Neural progenitor cell (in vitro differentiated cells): ENCODE measurements around the gene PRKCH. TPM values are rescaled to one million over a fixed set of nuclear protein-coding genes. Genes with fewer than 3 reads are reported as not detected.
A peak's percentile ranks its signal among the peaks of the same experiment; 100 is the strongest.

Experiments used
- DNase-seq: peaks from one replicate; pipeline ENCODE4 v3.0.0-alpha.2; 2016; ENCODE audit warnings: low spot score
- H2AFZ ChIP-seq: fragments of 200-600 bp; sonication (generic); replicated peaks from 2 replicates; pipeline ENCODE4 v1.6.1; 2016; ENCODE audit warnings: antibody characterized with exemption
- H3F3A ChIP-seq: fragments of 200-600 bp; sonication (generic); 2 replicates; pipeline ENCODE4 v1.6.1; 2016; ENCODE audit warnings: antibody characterized with exemption, low read depth
- H3K27ac ChIP-seq: fragments of 200-600 bp; sonication (generic); 2 replicates; pipeline ENCODE4 v1.5.1; 2016; ENCODE audit warnings: mild to moderate bottlenecking
- H3K27me3 ChIP-seq: fragments of 200-600 bp; sonication (generic); 2 replicates; pipeline ENCODE4 v1.6.1; 2016; ENCODE audit warnings: mild to moderate bottlenecking, moderate library complexity
- H3K36me3 ChIP-seq: fragments of 200-600 bp; sonication (generic); 2 replicates; pipeline ENCODE4 v1.5.1; 2016
- H3K4me1 ChIP-seq: fragments of 200-600 bp; sonication (generic); 2 replicates; pipeline ENCODE4 v1.6.1; 2016; ENCODE audit warnings: mixed run types
- H3K4me2 ChIP-seq: fragments of 200-600 bp; sonication (generic); 2 replicates; pipeline ENCODE4 v1.6.1; 2016
- H3K4me3 ChIP-seq: fragments of 200-600 bp; sonication (generic); 2 replicates; pipeline ENCODE4 v1.5.1; 2016
- H3K79me2 ChIP-seq: fragments of 200-600 bp; sonication (generic); 2 replicates; pipeline ENCODE4 v1.6.1; 2016; ENCODE audit warnings: low read depth
- H3K9ac ChIP-seq: fragments of 200-600 bp; sonication (generic); 2 replicates; pipeline ENCODE4 v1.6.1; 2016
- H3K9me3 ChIP-seq: fragments of 200-600 bp; sonication (generic); 2 replicates; pipeline ENCODE4 v1.5.1; 2016; ENCODE audit warnings: low read depth
- H4K20me1 ChIP-seq: fragments of 200-600 bp; sonication (generic); 2 replicates; pipeline ENCODE4 v1.6.1; 2016; ENCODE audit warnings: low read depth
- H3K27ac Mint-ChIP-seq: 3 replicates; pipeline ENCODE4 v1.8.0; 2021; ENCODE audit warnings: mixed read lengths
- H3K27me3 Mint-ChIP-seq: 2 replicates; pipeline ENCODE4 v1.8.0; 2022; ENCODE audit warnings: low read depth, mild to moderate bottlenecking, inconsistent platforms, moderate library complexity, mixed read lengths; ENCODE audit not compliant: insufficient read depth
- H3K36me3 Mint-ChIP-seq: 3 replicates; pipeline ENCODE4 v1.8.0; 2021; ENCODE audit warnings: mixed read lengths
- H3K4me1 Mint-ChIP-seq: 3 replicates; pipeline ENCODE4 v1.8.0; 2021; ENCODE audit warnings: mixed read lengths
- H3K4me3 Mint-ChIP-seq: 3 replicates; pipeline ENCODE4 v1.8.0; 2021; ENCODE audit warnings: mild to moderate bottlenecking, moderate library complexity, mixed read lengths
- H3K9me3 Mint-ChIP-seq: 3 replicates; pipeline ENCODE4 v1.8.0; 2020; ENCODE audit warnings: mixed read lengths
- EZH2 ChIP-seq: fragments of 200-600 bp; sonication (generic); IDR thresholded peaks from 2 replicates; pipeline ENCODE4 v1.6.1; 2017; ENCODE audit warnings: antibody characterized with exemption, mild to moderate bottlenecking, moderate library complexity
- EZH2phosphoT487 ChIP-seq: fragments of 200-600 bp; sonication (generic); IDR thresholded peaks from 2 replicates; pipeline ENCODE4 v1.6.1; 2017; ENCODE audit warnings: antibody characterized with exemption
- total RNA-seq: library from RNA; depleted of rRNA; stranded (reverse); fragments of >200 nt; gene quantifications from 2 replicates; pipeline ENCODE4 v1.2.3, GENCODE V29; 2015; ENCODE audit warnings: low replicate concordance
- TF ChIP-seq, protein P1 (sequence below): fragments of 200-600 bp; sonication (generic); IDR thresholded peaks from 2 replicates; pipeline ENCODE4 v1.5.1; 2017; ENCODE audit warnings: antibody characterized with exemption, mild to moderate bottlenecking

PRKCH gene
- total RNA-seq, 1 donor from 2014 or later, result 1.3 TPM

DNA sequence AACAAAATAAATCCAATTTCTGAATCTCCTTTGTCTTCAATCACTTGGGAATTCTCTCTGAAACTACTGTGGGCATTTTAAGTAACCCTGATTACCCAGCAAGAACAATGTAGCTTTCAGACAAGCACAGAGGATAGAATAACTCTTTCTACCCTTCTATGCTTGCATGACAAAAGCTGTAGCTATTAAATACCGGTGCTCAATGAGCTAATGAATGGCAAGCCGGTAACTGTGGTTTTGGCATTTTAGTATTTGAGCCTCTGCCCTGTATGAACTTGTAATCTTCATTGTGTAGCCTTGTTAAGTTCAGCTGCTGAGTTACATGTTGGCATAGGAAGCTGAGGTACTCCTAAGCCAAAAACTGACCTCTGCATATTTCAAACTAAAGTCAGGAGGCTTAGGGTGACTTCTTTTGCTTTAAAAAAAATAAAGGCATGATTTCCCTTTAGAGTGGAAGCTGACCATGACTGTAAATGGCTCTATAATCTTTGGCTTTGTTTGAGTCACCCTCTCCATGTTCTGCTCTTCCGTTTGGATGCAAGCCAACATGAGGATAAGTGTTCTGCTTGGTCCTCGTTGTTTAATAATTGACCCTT is 202.9 kb downstream of the PRKCH start:
- no peaks in the 10 kb centered on the region for H3K79me2 ChIP-seq
- H3K27me3 ChIP-seq, result no peaks in the 10 kb centered on the region
- no peaks in the 10 kb centered on the region for H3F3A ChIP-seq
- H3K27ac ChIP-seq, result no peak overlapping the region
- H3K9me3 Mint-ChIP-seq, result no peaks in the 10 kb centered on the region
- no peak overlapping the region for H3K4me3 ChIP-seq
- no peaks in the 10 kb centered on the region for H3K36me3 Mint-ChIP-seq
- H3K27ac Mint-ChIP-seq, result no peak overlapping the region
- TF ChIP-seq, protein P1, sequence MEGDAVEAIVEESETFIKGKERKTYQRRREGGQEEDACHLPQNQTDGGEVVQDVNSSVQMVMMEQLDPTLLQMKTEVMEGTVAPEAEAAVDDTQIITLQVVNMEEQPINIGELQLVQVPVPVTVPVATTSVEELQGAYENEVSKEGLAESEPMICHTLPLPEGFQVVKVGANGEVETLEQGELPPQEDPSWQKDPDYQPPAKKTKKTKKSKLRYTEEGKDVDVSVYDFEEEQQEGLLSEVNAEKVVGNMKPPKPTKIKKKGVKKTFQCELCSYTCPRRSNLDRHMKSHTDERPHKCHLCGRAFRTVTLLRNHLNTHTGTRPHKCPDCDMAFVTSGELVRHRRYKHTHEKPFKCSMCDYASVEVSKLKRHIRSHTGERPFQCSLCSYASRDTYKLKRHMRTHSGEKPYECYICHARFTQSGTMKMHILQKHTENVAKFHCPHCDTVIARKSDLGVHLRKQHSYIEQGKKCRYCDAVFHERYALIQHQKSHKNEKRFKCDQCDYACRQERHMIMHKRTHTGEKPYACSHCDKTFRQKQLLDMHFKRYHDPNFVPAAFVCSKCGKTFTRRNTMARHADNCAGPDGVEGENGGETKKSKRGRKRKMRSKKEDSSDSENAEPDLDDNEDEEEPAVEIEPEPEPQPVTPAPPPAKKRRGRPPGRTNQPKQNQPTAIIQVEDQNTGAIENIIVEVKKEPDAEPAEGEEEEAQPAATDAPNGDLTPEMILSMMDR, result no peak
- TF ChIP-seq EZH2 (no peak), EZH2phosphoT487 (no peak)
- no peak overlapping the region for H3K9ac ChIP-seq
- no peak overlapping the region for H2AFZ ChIP-seq
- no peaks in the 10 kb centered on the region for H4K20me1 ChIP-seq
- peaks cover 8% of the 10 kb centered on the region for H3K27me3 Mint-ChIP-seq
- H3K9me3 ChIP-seq, result no peaks in the 10 kb centered on the region
- H3K36me3 ChIP-seq, result no peaks in the 10 kb centered on the region
- H3K4me1 ChIP-seq, result peaks cover 5% of the 10 kb centered on the region
- DNase-seq, result no peak
- peak overlapping the region; percentile 30 for H3K4me2 ChIP-seq
- peaks cover 32% of the 10 kb centered on the region for H3K4me1 Mint-ChIP-seq
- no peak overlapping the region for H3K4me3 Mint-ChIP-seq

DNA sequence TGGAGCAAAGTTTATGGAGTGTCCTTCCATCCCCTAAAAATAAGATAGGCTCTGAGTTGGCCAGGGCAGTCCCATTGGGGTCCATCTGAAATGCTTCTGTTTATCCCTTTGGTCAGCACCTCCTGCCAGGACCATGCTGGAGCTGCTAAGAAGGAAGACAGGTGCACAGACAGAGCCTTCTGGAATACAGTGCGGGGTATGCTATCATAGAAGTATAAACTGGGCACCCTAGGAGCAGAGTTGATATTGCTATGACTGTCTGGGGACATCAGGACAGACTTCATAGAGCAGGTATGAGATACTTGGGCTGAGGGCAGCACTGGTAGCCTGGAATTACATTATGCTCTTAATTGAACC is 203.5 kb downstream of the PRKCH start:
- no peaks in the 10 kb centered on the region for H3K36me3 ChIP-seq
- no peaks in the 10 kb centered on the region for H3K9me3 ChIP-seq
- no peak overlapping the region for H3K9ac ChIP-seq
- Mint-ChIP-seq H3K27me3 (peaks cover 8% of the 10 kb centered on the region), H3K27ac (no peak overlapping the region), H3K4me1 (peaks cover 32% of the 10 kb centered on the region), H3K9me3 (no peaks in the 10 kb centered on the region), H3K36me3 (no peaks in the 10 kb centered on the region), H3K4me3 (peak overlapping the region; percentile 63)
- H3K4me2 ChIP-seq, result no peak overlapping the region
- TF ChIP-seq, protein P1, result no peak
- TF ChIP-seq EZH2phosphoT487 (no peak), EZH2 (no peak)
- DNase-seq, result no peak
- H2AFZ ChIP-seq, result no peak overlapping the region
- no peaks in the 10 kb centered on the region for H3K27me3 ChIP-seq
- no peak overlapping the region for H3K27ac ChIP-seq
- no peaks in the 10 kb centered on the region for H3F3A ChIP-seq
- H3K4me3 ChIP-seq, result no peak overlapping the region
- H3K4me1 ChIP-seq, result peaks cover 5% of the 10 kb centered on the region
- no peaks in the 10 kb centered on the region for H4K20me1 ChIP-seq
- H3K79me2 ChIP-seq, result no peaks in the 10 kb centered on the region

DNA sequence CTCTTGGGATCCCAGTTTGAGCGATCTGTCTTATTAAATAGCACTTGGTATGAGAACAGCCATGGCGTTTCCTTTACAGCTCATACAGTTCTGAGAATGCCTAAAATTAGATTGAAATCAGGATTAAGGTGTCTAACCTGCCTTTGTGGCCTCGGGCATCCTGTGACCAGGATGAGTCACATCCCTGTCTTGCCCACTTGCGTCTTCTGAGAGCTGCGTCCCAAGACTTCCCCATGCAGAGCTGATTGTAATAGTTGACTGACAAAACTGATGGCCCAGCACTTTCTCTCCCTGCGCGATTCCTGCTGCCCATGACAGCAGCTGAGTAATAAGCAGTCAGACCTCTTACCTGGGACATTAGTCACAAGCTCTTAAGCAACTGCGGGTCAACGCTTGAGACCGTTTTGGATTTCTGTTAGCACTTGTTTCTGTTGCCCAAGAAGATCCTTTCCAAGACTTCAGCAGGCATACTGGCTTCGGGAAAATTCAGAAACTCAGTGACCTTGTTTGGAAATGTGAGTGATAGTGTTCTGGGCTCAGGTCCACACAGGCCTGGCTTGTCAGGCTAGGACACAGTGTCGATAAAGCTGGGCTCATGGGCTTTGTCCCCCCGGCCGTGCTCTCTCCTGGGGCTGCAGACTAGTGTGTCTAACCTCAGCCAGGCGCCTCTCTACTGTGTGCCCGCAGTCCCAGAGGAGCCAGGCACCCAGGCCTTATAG is 204.1 kb downstream of the PRKCH start:
- Histone ChIP-seq H3K9me3 (no peaks in the 10 kb centered on the region), H3F3A (no peaks in the 10 kb centered on the region), H3K4me2 (no peak overlapping the region), H3K4me1 (peaks cover 5% of the 10 kb centered on the region), H3K9ac (no peak overlapping the region), H3K79me2 (no peaks in the 10 kb centered on the region), H4K20me1 (no peaks in the 10 kb centered on the region), H3K27me3 (no peaks in the 10 kb centered on the region), H3K36me3 (no peaks in the 10 kb centered on the region), H2AFZ (no peak overlapping the region), H3K27ac (no peak overlapping the region), H3K4me3 (no peak overlapping the region)
- Mint-ChIP-seq H3K4me1 (peaks cover 32% of the 10 kb centered on the region), H3K36me3 (no peaks in the 10 kb centered on the region), H3K27ac (no peak overlapping the region), H3K27me3 (peaks cover 8% of the 10 kb centered on the region), H3K4me3 (no peak overlapping the region), H3K9me3 (no peaks in the 10 kb centered on the region)
- TF ChIP-seq, protein P1, result no peak
- TF ChIP-seq EZH2 (no peak), EZH2phosphoT487 (no peak)
- DNase-seq, result no peak
